Activated CD4-positive, alpha-beta T cell treated with anti-CD3 and anti-CD28 coated beads for 4 hours (primary cell): ENCODE measurements around the gene ATP11A.
"Not testable (repeated sequence)": the region's sequence is repeated elsewhere in the genome, so short reads cannot be mapped to it uniquely, and the experiment has no call there.

Source experiments
- DNase-seq, 2 donors: peaks; one replicate each; pipeline ENCODE4 v3.0.0-alpha.2; 2020

ATP11A gene

GRCh38 chr13:112693831-112694497, 4.1 kb downstream of the ATP11A start:
- DNase-seq, result no peak

- no peak for DNase-seq
These were observed 5.3 kb downstream of the ATP11A start for GRCh38 chr13:112695121-112695520.

- DNase-seq, result no peak
These were observed 6.4 kb downstream of the ATP11A start for GRCh38 chr13:112696001-112696868.

GRCh38 chr13:112696869-112697465, 7.1 kb downstream of the ATP11A start:
- no peak for DNase-seq

- no peak for DNase-seq
These were observed 8.2 kb downstream of the ATP11A start for GRCh38 chr13:112697756-112698655.

- DNase-seq, result no peak
These were observed 9.6 kb downstream of the ATP11A start for GRCh38 chr13:112699322-112699918.

- no peak for DNase-seq
These were observed 10.6 kb downstream of the ATP11A start for GRCh38 chr13:112700291-112701060.

- no peak for DNase-seq
These were observed 12.6 kb downstream of the ATP11A start for GRCh38 chr13:112702341-112702985.

GRCh38 chr13:112702986-112703379, 13.1 kb downstream of the ATP11A start:
- DNase-seq, result no peak

GRCh38 chr13:112703449-112704284, 13.8 kb downstream of the ATP11A start:
- DNase-seq, result no peak

- no peak for DNase-seq
These were observed 14.7 kb downstream of the ATP11A start for GRCh38 chr13:112704308-112705145.

GRCh38 chr13:112705286-112705685, 15.4 kb downstream of the ATP11A start:
- no peak for DNase-seq

GRCh38 chr13:112706171-112706570, 16.3 kb downstream of the ATP11A start:
- DNase-seq, result no peak

- DNase-seq, result no peak
These were observed 18.9 kb downstream of the ATP11A start for GRCh38 chr13:112708560-112709240.

- DNase-seq, result not testable (repeated sequence)
These were observed 19.5 kb downstream of the ATP11A start for GRCh38 chr13:112709316-112709715.

GRCh38 chr13:112709825-112710783, 20.3 kb downstream of the ATP11A start:
- DNase-seq, result no peak

GRCh38 chr13:112710855-112711527, 21.2 kb downstream of the ATP11A start:
- no peak for DNase-seq
